WERI-Rb-1 (cell line): ENCODE data around the gene GRIN2C.

ENCODE experiments used
- DNase-seq: peaks from one replicate; pipeline ENCODE4 v3.0.0-alpha.2; 2020
- H3K27ac ChIP-seq: fragments of 250-450 bp; sonication (Bioruptor Pico); 2 replicates; pipeline ENCODE4 v1.5.1; 2020; ENCODE audit warnings: mild to moderate bottlenecking, moderate library complexity
- H3K27me3 ChIP-seq: fragments of 250-450 bp; sonication (Bioruptor Pico); 2 replicates; pipeline ENCODE4 v1.5.1; 2021; ENCODE audit warnings: mild to moderate bottlenecking, low read depth, moderate library complexity; ENCODE audit not compliant: insufficient read depth, severe bottlenecking
- H3K36me3 ChIP-seq: fragments of 250-450 bp; sonication (Bioruptor Pico); 2 replicates; pipeline ENCODE4 v1.5.1; 2020; ENCODE audit warnings: mild to moderate bottlenecking, moderate library complexity
- H3K4me3 ChIP-seq: 2 replicates; pipeline ENCODE4 v1.5.1; 2011; ENCODE audit warnings: low read depth, mild to moderate bottlenecking, control low read depth, low read length
- H3K9me3 ChIP-seq: fragments of 250-450 bp; sonication (Bioruptor Pico); 2 replicates; pipeline ENCODE4 v1.5.1; 2021; ENCODE audit warnings: mild to moderate bottlenecking, moderate library complexity; ENCODE audit not compliant: severe bottlenecking
- TF ChIP-seq, protein P1 (sequence below): IDR thresholded peaks from 2 replicates; pipeline ENCODE4 v1.5.1; 2011; ENCODE audit warnings: low read depth, mild to moderate bottlenecking, control low read depth, inconsistent platforms, low read length

Gene GRIN2C

DNA sequence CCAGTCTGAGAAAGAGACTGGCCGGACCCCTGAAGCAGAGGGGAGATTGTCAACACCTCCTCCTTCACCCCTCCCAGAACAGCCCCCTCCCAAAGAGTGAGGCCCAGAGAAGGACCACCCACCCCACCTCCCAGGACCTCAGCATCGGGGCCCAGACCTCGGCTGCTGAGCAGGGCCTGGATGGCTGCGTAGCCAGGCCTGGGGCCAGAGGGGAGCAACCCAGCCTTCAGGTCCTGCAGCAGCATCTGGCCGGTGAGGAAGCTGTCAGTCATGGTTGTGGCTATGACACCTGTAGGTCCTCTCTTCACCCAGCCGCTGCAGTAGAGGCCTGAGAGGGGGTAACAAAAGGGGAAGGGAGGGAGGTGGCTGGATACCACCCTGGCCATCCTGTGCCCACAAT lies 3.2 kb upstream of the GRIN2C start:
- peaks cover 32% of the 10 kb centered on the region for H3K27me3 ChIP-seq
- H3K36me3 ChIP-seq = peaks cover 32% of the 10 kb centered on the region
- no peaks in the 10 kb centered on the region for H3K9me3 ChIP-seq
- no peak for DNase-seq
- H3K27ac ChIP-seq = no peak overlapping the region
- TF ChIP-seq, protein P1, sequence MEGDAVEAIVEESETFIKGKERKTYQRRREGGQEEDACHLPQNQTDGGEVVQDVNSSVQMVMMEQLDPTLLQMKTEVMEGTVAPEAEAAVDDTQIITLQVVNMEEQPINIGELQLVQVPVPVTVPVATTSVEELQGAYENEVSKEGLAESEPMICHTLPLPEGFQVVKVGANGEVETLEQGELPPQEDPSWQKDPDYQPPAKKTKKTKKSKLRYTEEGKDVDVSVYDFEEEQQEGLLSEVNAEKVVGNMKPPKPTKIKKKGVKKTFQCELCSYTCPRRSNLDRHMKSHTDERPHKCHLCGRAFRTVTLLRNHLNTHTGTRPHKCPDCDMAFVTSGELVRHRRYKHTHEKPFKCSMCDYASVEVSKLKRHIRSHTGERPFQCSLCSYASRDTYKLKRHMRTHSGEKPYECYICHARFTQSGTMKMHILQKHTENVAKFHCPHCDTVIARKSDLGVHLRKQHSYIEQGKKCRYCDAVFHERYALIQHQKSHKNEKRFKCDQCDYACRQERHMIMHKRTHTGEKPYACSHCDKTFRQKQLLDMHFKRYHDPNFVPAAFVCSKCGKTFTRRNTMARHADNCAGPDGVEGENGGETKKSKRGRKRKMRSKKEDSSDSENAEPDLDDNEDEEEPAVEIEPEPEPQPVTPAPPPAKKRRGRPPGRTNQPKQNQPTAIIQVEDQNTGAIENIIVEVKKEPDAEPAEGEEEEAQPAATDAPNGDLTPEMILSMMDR = no peak
- no peak overlapping the region for H3K4me3 ChIP-seq

DNA sequence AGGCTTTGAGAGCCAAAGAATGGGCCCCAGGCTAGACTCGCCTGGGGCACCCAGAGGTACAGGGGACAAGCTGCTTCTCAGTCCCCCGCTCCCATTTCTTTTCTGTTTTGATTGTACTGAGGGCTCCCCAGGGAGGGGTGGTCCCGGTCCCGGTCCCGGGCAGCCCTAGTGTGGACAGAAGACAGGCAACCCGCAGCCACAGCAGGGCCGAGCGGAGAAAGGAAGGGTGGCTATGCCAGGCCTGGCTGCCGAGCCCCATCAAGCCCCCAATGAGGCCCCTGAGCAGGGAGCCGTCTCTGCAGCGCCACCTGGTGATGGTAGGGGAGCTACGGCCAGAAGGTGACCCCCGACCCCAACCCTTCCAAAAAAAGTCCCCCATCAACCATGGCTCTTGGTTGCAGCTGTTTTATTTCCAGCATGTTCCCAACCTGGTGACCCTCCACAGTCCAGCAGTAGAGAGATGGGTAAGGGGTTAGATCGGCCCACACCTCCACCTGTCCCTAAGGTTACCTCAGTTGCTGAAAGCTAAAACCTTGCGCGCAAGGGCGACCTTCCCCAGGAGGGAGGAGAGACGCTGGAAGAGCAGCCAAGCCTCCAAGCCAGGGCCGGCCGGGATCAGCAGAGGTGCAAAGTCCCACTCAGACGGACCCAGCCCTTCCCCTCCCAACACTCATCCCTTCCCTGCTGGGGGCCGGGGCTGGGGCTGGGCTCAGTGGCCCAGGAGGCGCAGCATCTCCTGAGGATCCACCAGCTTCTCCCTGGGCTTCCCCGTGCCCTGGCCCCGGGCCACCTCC lies 2.6 kb upstream of the GRIN2C start:
- Histone ChIP-seq H3K4me3 (peak overlapping the region; percentile 30), H3K27ac (no peak overlapping the region), H3K27me3 (peaks cover 32% of the 10 kb centered on the region), H3K9me3 (no peaks in the 10 kb centered on the region), H3K36me3 (peaks cover 32% of the 10 kb centered on the region)
- DNase-seq = peak; percentile 91
- TF ChIP-seq, protein P1 = peak; percentile 98

DNA sequence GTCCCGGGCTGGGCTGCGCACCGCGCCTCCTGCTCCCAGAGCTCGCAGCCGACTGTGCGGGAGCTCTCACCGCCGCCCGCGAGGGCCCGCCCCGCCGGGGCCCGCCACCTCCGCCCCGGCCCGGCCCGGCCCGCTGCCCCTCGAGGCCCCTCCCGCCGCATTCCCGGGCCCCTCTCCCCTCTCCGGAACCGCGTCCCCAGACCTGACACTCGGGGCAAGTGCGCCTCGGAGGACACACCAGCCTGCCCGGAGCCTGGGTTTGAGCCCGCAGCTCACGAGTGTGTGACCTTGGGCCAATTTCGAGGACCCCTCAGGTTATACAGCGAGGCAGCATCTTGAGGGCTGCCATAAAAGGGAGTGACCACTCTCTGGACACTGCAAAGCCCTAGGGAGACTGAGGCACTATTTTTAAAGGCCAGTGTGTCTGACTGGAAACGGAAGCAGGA lies 2.0 kb upstream of the GRIN2C start:
- TF ChIP-seq, protein P1 = no peak
- Histone ChIP-seq H3K36me3 (peaks cover 32% of the 10 kb centered on the region), H3K9me3 (no peaks in the 10 kb centered on the region), H3K27me3 (peaks cover 32% of the 10 kb centered on the region), H3K27ac (no peak overlapping the region), H3K4me3 (peak overlapping the region; percentile 30)
- no peak for DNase-seq

DNA sequence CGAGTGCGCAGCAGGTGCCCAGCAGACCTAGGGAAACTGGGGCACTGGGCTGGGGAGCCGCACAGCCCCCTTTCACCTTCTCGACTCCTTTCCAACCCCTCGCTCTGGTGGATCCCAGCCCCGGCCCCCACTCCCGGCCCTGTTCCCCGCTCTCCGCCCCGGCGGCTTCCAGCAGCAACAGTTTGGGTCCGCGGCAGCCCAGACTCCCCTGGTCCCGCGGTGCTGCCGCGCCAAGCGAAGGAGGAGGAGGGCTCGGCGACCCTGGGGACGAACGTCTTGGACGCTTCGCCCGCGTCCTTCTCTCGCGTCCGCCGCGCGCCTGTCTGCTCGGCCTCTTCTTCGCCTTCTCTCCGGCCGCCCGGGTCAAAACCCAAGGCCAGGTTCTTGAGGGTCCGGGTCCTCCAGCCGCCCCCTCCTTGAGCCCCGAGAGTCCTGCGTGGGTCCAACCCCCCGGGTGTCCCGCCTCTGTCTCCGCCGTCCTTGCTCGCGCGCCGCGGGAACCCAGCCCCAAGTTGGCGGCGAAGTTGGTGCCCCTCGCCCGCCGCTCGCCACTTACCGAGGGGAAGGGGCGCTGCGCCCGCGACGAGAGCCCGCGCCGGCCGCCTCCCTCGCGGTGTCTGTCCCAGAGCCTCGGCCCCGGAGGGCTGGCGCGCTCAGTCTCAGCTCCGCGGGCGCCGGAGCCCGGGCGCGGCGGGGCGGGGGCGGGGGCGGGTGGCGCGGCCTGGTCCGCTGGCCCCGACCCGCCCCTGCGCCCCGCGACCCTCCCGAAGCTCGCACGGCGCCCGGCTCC lies 1.4 kb upstream of the GRIN2C start:
- Histone ChIP-seq H3K27ac (no peak overlapping the region), H3K9me3 (no peaks in the 10 kb centered on the region), H3K27me3 (peaks cover 32% of the 10 kb centered on the region), H3K36me3 (peaks cover 32% of the 10 kb centered on the region), H3K4me3 (peak overlapping the region; percentile 35)
- DNase-seq = no peak
- TF ChIP-seq, protein P1 = no peak

DNA sequence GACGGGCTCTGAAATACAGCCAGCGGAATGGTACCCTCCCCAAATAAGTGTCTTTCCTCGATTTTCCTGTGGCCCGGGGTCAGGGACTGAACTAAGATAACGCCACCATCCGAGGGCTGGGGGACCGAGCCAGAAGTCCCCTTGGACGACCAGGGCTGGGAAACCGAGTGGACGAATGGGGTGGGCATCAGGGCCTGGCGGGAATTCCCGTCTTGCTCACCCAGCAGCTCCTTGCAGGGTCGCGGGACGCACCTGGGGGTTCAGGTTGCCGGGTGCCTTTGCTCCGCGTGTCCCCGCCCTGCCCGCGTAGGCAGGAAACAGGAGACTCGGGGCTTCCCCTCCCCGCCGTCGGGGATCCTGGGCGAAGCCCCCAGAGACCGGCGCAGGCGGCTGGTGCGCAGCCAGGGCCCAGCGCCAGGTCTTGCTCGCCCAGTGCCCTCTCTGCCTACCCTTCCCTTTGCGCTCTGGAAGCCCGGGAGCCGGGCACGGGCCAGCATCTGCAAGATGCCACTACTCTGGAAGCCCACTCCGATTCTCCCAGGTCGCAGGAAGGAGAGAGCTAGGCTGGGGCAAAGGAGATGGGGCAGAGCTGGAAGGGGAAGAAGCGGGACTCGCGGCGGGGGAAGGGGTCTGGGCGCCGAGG lies 665 bp upstream of the GRIN2C start:
- H3K27me3 ChIP-seq = peaks cover 32% of the 10 kb centered on the region
- peaks cover 28% of the 10 kb centered on the region for H3K36me3 ChIP-seq
- TF ChIP-seq, protein P1 = no peak
- DNase-seq = no peak
- H3K9me3 ChIP-seq = no peaks in the 10 kb centered on the region
- H3K4me3 ChIP-seq = peak overlapping the region; percentile 35
- no peak overlapping the region for H3K27ac ChIP-seq
